HepG2 (cell line): ENCODE measurements around the gene VAV2. TPM values are rescaled to one million over a fixed set of nuclear protein-coding genes. Genes with fewer than 3 reads are reported as not detected.
A peak's percentile ranks its signal among the peaks of the same experiment; 100 is the strongest.

Source experiments
- DMTF1 ChIP-seq: sonication (generic); formaldehyde crosslinking; IDR thresholded peaks from 2 replicates; pipeline ENCODE4 v1.4.0; 2020; ENCODE audit warnings: mild to moderate bottlenecking, missing genetic modification reagents
- FOXO1 ChIP-seq: sonication (generic); formaldehyde crosslinking; IDR thresholded peaks from 2 replicates; pipeline ENCODE4 v1.4.0; 2020; ENCODE audit warnings: missing genetic modification reagents
- ISX ChIP-seq: sonication (generic); formaldehyde crosslinking; conservative IDR thresholded peaks from 2 replicates; pipeline ENCODE4 v1.5.0; 2020; ENCODE audit warnings: missing genetic modification reagents
- KDM3A ChIP-seq: IDR thresholded peaks from 2 replicates; pipeline ENCODE4 v1.6.1; 2018; ENCODE audit warnings: low read depth, missing compliant biosample characterization
- ZMYM4 ChIP-seq: sonication (generic); formaldehyde crosslinking; IDR thresholded peaks from 2 replicates; pipeline ENCODE4 v1.8.1; 2023; ENCODE audit warnings: mild to moderate bottlenecking, missing genetic modification reagents
- ZNF343 ChIP-seq: sonication (generic); formaldehyde crosslinking; IDR thresholded peaks from 2 replicates; pipeline ENCODE4 v1.4.0; 2020; ENCODE audit warnings: mild to moderate bottlenecking, missing genetic modification reagents
- ZNF552 ChIP-seq: sonication (generic); formaldehyde crosslinking; IDR thresholded peaks from 2 replicates; pipeline ENCODE4 v1.9.0; 2022; ENCODE audit warnings: missing genetic modification reagents, mild to moderate bottlenecking, borderline replicate concordance
- ZNF629 ChIP-seq: sonication (generic); formaldehyde crosslinking; conservative IDR thresholded peaks from 2 replicates; pipeline ENCODE4 v1.5.0; 2020; ENCODE audit warnings: missing genetic modification reagents
- ZNF687 ChIP-seq: sonication (generic); formaldehyde crosslinking; IDR thresholded peaks from 2 replicates; pipeline ENCODE4 v1.5.1; 2020; ENCODE audit warnings: mild to moderate bottlenecking, missing genetic modification reagents, moderate library complexity
- ZNF746 ChIP-seq: sonication (generic); formaldehyde crosslinking; IDR thresholded peaks from 2 replicates; pipeline ENCODE4 v1.8.0; 2022; ENCODE audit warnings: mild to moderate bottlenecking, missing genetic modification reagents
- ZNF761 ChIP-seq: sonication (generic); formaldehyde crosslinking; conservative IDR thresholded peaks from 2 replicates; pipeline ENCODE4 v1.4.0; 2020; ENCODE audit warnings: mild to moderate bottlenecking, missing genetic modification reagents
- ZNF768 ChIP-seq: sonication (generic); formaldehyde crosslinking; IDR thresholded peaks from 2 replicates; pipeline ENCODE4 v1.4.0; 2020; ENCODE audit warnings: missing genetic modification reagents
- ZSCAN20 ChIP-seq: sonication (generic); formaldehyde crosslinking; IDR thresholded peaks from 2 replicates; pipeline ENCODE4 v1.4.0; 2020; ENCODE audit warnings: missing genetic modification reagents, mild to moderate bottlenecking, borderline replicate concordance
- polyA plus RNA-seq, 8 experiments: library from polyadenylated mRNA; depleted of rRNA in 3 of 8; stranded (reverse) in 7 of 8; unstranded in 1 of 8; fragments of >200 nt; fragmentation: Illumina TruSeq in 4 of 8; extraction: Trizol in 4 of 8; gene quantifications; 2 replicates each; pipeline versions ENCODE4 v1.2.1 to v1.2.3, GENCODE V29; 2011 to 2016; ENCODE audit warnings: low read depth in 4 of 8, missing spikeins in 1 of 8, mixed read lengths in 1 of 8; ENCODE audit not compliant: insufficient read depth in 1 of 8
- total RNA-seq, 5 experiments: library from RNA; depleted of rRNA; stranded (reverse); fragments of >200 nt; fragmentation: Illumina TruSeq; extraction: Trizol; gene quantifications; 2 replicates each; pipeline ENCODE4 v1.2.3, GENCODE V29; 2016; ENCODE audit warnings: low read depth in 1 of 5
- TF ChIP-seq, protein P1 (sequence below): sonication (generic); formaldehyde crosslinking; IDR thresholded peaks from 2 replicates; pipeline ENCODE4 v1.4.0; 2020; ENCODE audit warnings: mild to moderate bottlenecking, missing genetic modification reagents
- TF ChIP-seq, protein P2 (sequence below): IDR thresholded peaks from 2 replicates; pipeline ENCODE4 v1.6.1; 2016; ENCODE audit warnings: missing genetic modification reagents, missing compliant biosample characterization
- TF ChIP-seq, protein P3 (sequence below): sonication (generic); formaldehyde crosslinking; IDR thresholded peaks from 2 replicates; pipeline ENCODE4 v1.4.0; 2020; ENCODE audit warnings: missing genetic modification reagents

Gene VAV2
- total and polyA plus RNA-seq, 2 of the 13 experiments (the other 11 are each of a cell fraction or from before 2014, with no cell fraction given), result 22.5 to 22.9 TPM

GRCh38 chr9:133812941-133813748, 179.0 kb downstream of the VAV2 start (continued):
- TF ChIP-seq ZSCAN20 (CRISPR knock-in tag) (no peak), ZNF629 (CRISPR knock-in tag) (no peak), DMTF1 (0 out of 2 replicates have a peak, but pooled peaks have one; percentile 61), ZNF761 (CRISPR knock-in tag) (0 out of 2 replicates have a peak, but pooled peaks have one; percentile 38), ISX (CRISPR knock-in tag) (no peak), ZNF687 (CRISPR knock-in tag) (peak; percentile 83), ZNF768 (no peak), ZNF746 (CRISPR knock-in tag) (no peak), ZNF552 (CRISPR knock-in tag) (no peak), ZNF343 (CRISPR knock-in tag) (0 out of 2 replicates have a peak, but pooled peaks have one; percentile 28), FOXO1 (CRISPR knock-in tag) (no peak), KDM3A (CRISPR knock-in tag) (no peak), ZMYM4 (CRISPR knock-in tag) (no peak)
- TF ChIP-seq, protein P1, sequence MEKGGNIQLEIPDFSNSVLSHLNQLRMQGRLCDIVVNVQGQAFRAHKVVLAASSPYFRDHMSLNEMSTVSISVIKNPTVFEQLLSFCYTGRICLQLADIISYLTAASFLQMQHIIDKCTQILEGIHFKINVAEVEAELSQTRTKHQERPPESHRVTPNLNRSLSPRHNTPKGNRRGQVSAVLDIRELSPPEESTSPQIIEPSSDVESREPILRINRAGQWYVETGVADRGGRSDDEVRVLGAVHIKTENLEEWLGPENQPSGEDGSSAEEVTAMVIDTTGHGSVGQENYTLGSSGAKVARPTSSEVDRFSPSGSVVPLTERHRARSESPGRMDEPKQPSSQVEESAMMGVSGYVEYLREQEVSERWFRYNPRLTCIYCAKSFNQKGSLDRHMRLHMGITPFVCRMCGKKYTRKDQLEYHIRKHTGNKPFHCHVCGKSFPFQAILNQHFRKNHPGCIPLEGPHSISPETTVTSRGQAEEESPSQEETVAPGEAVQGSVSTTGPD (CRISPR knock-in tag), result no peak
- TF ChIP-seq, protein P2, sequence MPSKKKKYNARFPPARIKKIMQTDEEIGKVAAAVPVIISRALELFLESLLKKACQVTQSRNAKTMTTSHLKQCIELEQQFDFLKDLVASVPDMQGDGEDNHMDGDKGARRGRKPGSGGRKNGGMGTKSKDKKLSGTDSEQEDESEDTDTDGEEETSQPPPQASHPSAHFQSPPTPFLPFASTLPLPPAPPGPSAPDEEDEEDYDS, result no peak
- TF ChIP-seq, protein P3, sequence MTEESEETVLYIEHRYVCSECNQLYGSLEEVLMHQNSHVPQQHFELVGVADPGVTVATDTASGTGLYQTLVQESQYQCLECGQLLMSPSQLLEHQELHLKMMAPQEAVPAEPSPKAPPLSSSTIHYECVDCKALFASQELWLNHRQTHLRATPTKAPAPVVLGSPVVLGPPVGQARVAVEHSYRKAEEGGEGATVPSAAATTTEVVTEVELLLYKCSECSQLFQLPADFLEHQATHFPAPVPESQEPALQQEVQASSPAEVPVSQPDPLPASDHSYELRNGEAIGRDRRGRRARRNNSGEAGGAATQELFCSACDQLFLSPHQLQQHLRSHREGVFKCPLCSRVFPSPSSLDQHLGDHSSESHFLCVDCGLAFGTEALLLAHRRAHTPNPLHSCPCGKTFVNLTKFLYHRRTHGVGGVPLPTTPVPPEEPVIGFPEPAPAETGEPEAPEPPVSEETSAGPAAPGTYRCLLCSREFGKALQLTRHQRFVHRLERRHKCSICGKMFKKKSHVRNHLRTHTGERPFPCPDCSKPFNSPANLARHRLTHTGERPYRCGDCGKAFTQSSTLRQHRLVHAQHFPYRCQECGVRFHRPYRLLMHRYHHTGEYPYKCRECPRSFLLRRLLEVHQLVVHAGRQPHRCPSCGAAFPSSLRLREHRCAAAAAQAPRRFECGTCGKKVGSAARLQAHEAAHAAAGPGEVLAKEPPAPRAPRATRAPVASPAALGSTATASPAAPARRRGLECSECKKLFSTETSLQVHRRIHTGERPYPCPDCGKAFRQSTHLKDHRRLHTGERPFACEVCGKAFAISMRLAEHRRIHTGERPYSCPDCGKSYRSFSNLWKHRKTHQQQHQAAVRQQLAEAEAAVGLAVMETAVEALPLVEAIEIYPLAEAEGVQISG (CRISPR knock-in tag), result peak; percentile 15; the same call in 1 of the 2 replicates
